Adrenal gland (tissue), 12 donors: ENCODE measurements around the gene SLC9A9. TPM values are rescaled to one million over a fixed set of nuclear protein-coding genes. Genes with fewer than 3 reads are reported as not detected.

Experiments used
- DNase-seq, 7 donors: peaks; one replicate each; pipeline ENCODE4 v3.0.0-alpha.2; 2019 to 2020
- H3K27ac ChIP-seq, 5 donors: fragments of 200-600 bp; sonication (generic) in 4 of 5; 1 replicate in 3 of 5; 2 replicates in 2 of 5; pipeline versions ENCODE4 v1.5.1 to v1.8.0; 2016 to 2020; ENCODE audit warnings: mild to moderate bottlenecking in 1 of 5
- H3K27me3 ChIP-seq: fragments of 200-600 bp; 2 replicates; pipeline ENCODE4 v1.8.0; 2021
- H3K36me3 ChIP-seq, 2 donors: fragments of 200-600 bp; replicated peaks in 1 of 2; 1 replicate in 1 of 2; 2 replicates in 1 of 2; pipeline versions ENCODE4 v1.5.1 to v1.8.0; 2018 to 2022
- H3K4me1 ChIP-seq, 2 donors: fragments of 200-600 bp; replicated peaks in 1 of 2; 1 replicate in 1 of 2; 2 replicates in 1 of 2; pipeline versions ENCODE4 v1.5.1 to v1.8.0; 2018 to 2021
- H3K4me3 ChIP-seq, 4 donors: fragments of 200-600 bp; sonication (generic) in 3 of 4; one replicate each; pipeline ENCODE4 v1.5.1; 2016 to 2018
- H3K9me3 ChIP-seq, 3 donors: fragments of 200-600 bp; sonication (generic) in 1 of 3; replicated peaks in 1 of 3; 1 replicate in 2 of 3; 2 replicates in 1 of 3; pipeline versions ENCODE4 v1.5.1 to v1.8.0; 2016 to 2021
- CTCF ChIP-seq, 6 experiments: fragments of 450-650 bp in 4 of 6; fragments of 200-600 bp in 2 of 6; sonication (generic) in 1 of 6; IDR thresholded peaks; 1 replicate in 5 of 6; 2 replicates in 1 of 6; pipeline versions ENCODE4 v1.5.1 to v1.8.0; 2016 to 2021; ENCODE audit warnings: antibody characterized with exemption in 6 of 6, mild to moderate bottlenecking in 2 of 6, moderate library complexity in 1 of 6
- POLR2A ChIP-seq, 2 donors: fragments of 450-650 bp; IDR thresholded peaks; one replicate each; pipeline ENCODE4 v1.6.1; 2017; ENCODE audit warnings: antibody characterized with exemption in 2 of 2, mild to moderate bottlenecking in 2 of 2, moderate library complexity in 1 of 2
- WGBS, 4 donors: extraction: QIAGEN DNeasy Blood & Tissue Kit in 2 of 4; methylation state at CpG; one replicate each; pipeline versions ENCODE4 v1.1.5 to v1.1.7; 2013 to 2017; 5-methylcytosine and 5-hydroxymethylcytosine counted together
- intact Hi-C, 2 donors: fragments of 100-400 bp; cut with DNase I; formaldehyde crosslinking; loops; one replicate each; pipeline versions ENCODE4 v1.14.1 to v1.15.0; 2022 to 2023
- polyA plus RNA-seq, 3 donors: library from polyadenylated mRNA; stranded (reverse); fragments of 200-250 nt in 2 of 3; fragments of 350-450 nt in 1 of 3; fragmentation: Illumina TruSeq in 1 of 3; extraction: RNeasy Lipid Tissue Mini Kit (QIAGEN cat#74804) in 1 of 3; gene quantifications; one replicate each; pipeline ENCODE4 v1.2.3, GENCODE V29; 2013 to 2014
- total RNA-seq, 9 donors: library from RNA; depleted of rRNA in 4 of 9; stranded (reverse); fragments of >200 nt in 4 of 9; fragments of 120-200 nt in 1 of 9; fragmentation: NEBNext Ultra II Directional in 1 of 9; extraction: Animal tissue kit (Norgen Biotek cat#: 25700) in 1 of 9; gene quantifications; one replicate each; pipeline versions ENCODE4 v1.1.0 to v1.2.4, GENCODE V29; 2013 to 2023
- donor health status: healthy with polysubstance abuse.
- donor health status: Bipolar disorder and iron deficiency.
- donor health status: DM: yes; HTN: yes; CAD: no.
- donor health status: DM: no; HTN: no; CAD: no.
- donor health status: DM: no; HTN: no; CAD: no.
- donor health status: DM: yes; HTN: yes; CAD: no.

The SLC9A9 gene
- total and polyA plus RNA-seq, 12 donors: 4.2 to 23.7 (median 13.5) TPM

- H3K4me1 ChIP-seq: no peaks in the 10 kb centered on the region
- H3K27ac ChIP-seq: no peak overlapping the region
- no peaks in the 10 kb centered on the region for H3K9me3 ChIP-seq
- WGBS, 4 donors: 89 to 92% (median 91%) methylated on average over 17 of the region's 17 CpGs
- no peak for DNase-seq
- intact Hi-C loops: no loop called here
- no peak overlapping the region for H3K4me3 ChIP-seq
- TF ChIP-seq POLR2A (IDR thresholded peaks at IDR 0.05) (no peak), CTCF (IDR thresholded peaks at IDR 0.05) (no peak)
- no peaks in the 10 kb centered on the region for H3K36me3 ChIP-seq
- no peaks in the 10 kb centered on the region for H3K27me3 ChIP-seq
These were observed 250.3 kb downstream of the SLC9A9 start for GRCh38 chr3:143597774-143598652.

- Histone ChIP-seq H3K27me3 (no peaks in the 10 kb centered on the region), H3K36me3 (no peaks in the 10 kb centered on the region), H3K4me1 (no peaks in the 10 kb centered on the region), H3K9me3 (no peaks in the 10 kb centered on the region), H3K4me3 (no peak overlapping the region), H3K27ac (no peak overlapping the region)
- DNase-seq: no peak
- TF ChIP-seq CTCF (IDR thresholded peaks at IDR 0.05) (no peak), POLR2A (IDR thresholded peaks at IDR 0.05) (no peak)
- WGBS, 4 donors: 75 to 86% (median 79%) methylated on average over 18 of the region's 18 CpGs
- intact Hi-C loops: no loop called here
These were observed 251.2 kb downstream of the SLC9A9 start for GRCh38 chr3:143596957-143597642.

- intact Hi-C loops: no loop called here
- H3K27ac ChIP-seq: no peak overlapping the region
- no peak overlapping the region for H3K4me3 ChIP-seq
- WGBS, 4 donors: 76 to 83% (median 76%) methylated on average over 3 of the region's 3 CpGs
- DNase-seq: no peak
- no peaks in the 10 kb centered on the region for H3K4me1 ChIP-seq
- TF ChIP-seq POLR2A (IDR thresholded peaks at IDR 0.05) (no peak), CTCF (IDR thresholded peaks at IDR 0.05) (no peak)
- H3K36me3 ChIP-seq: no peaks in the 10 kb centered on the region
- no peaks in the 10 kb centered on the region for H3K27me3 ChIP-seq
- H3K9me3 ChIP-seq: no peaks in the 10 kb centered on the region
These were observed 252.7 kb downstream of the SLC9A9 start for GRCh38 chr3:143595456-143596077.

GRCh38 chr3:143594206-143594605, 254.1 kb downstream of the SLC9A9 start:
- WGBS, 4 donors: 82 to 92% (median 88%) methylated on average over 3 of the region's 3 CpGs
- intact Hi-C loops: no loop called here
- no peak for DNase-seq
- H3K27me3 ChIP-seq: no peaks in the 10 kb centered on the region
- no peaks in the 10 kb centered on the region for H3K4me1 ChIP-seq
- no peak overlapping the region for H3K27ac ChIP-seq
- H3K4me3 ChIP-seq: no peak overlapping the region
- TF ChIP-seq POLR2A (IDR thresholded peaks at IDR 0.05) (no peak), CTCF (IDR thresholded peaks at IDR 0.05) (no peak)
- H3K9me3 ChIP-seq: no peaks in the 10 kb centered on the region
- no peaks in the 10 kb centered on the region for H3K36me3 ChIP-seq
